Neural progenitor cell (in vitro differentiated cells): ENCODE measurements around the gene ARAP3. TPM values are rescaled to one million over a fixed set of nuclear protein-coding genes. Genes with fewer than 3 reads are reported as not detected.

Source experiments
- DNase-seq: peaks from one replicate; pipeline ENCODE4 v3.0.0-alpha.2; 2016; ENCODE audit warnings: low spot score
- H2AFZ ChIP-seq: fragments of 200-600 bp; sonication (generic); replicated peaks from 2 replicates; pipeline ENCODE4 v1.6.1; 2016; ENCODE audit warnings: antibody characterized with exemption
- H3F3A ChIP-seq: fragments of 200-600 bp; sonication (generic); 2 replicates; pipeline ENCODE4 v1.6.1; 2016; ENCODE audit warnings: antibody characterized with exemption, low read depth
- H3K27ac ChIP-seq: fragments of 200-600 bp; sonication (generic); 2 replicates; pipeline ENCODE4 v1.5.1; 2016; ENCODE audit warnings: mild to moderate bottlenecking
- H3K27me3 ChIP-seq: fragments of 200-600 bp; sonication (generic); 2 replicates; pipeline ENCODE4 v1.6.1; 2016; ENCODE audit warnings: mild to moderate bottlenecking, moderate library complexity
- H3K36me3 ChIP-seq: fragments of 200-600 bp; sonication (generic); 2 replicates; pipeline ENCODE4 v1.5.1; 2016
- H3K4me1 ChIP-seq: fragments of 200-600 bp; sonication (generic); 2 replicates; pipeline ENCODE4 v1.6.1; 2016; ENCODE audit warnings: mixed run types
- H3K4me2 ChIP-seq: fragments of 200-600 bp; sonication (generic); 2 replicates; pipeline ENCODE4 v1.6.1; 2016
- H3K4me3 ChIP-seq: fragments of 200-600 bp; sonication (generic); 2 replicates; pipeline ENCODE4 v1.5.1; 2016
- H3K79me2 ChIP-seq: fragments of 200-600 bp; sonication (generic); 2 replicates; pipeline ENCODE4 v1.6.1; 2016; ENCODE audit warnings: low read depth
- H3K9ac ChIP-seq: fragments of 200-600 bp; sonication (generic); 2 replicates; pipeline ENCODE4 v1.6.1; 2016
- H3K9me3 ChIP-seq: fragments of 200-600 bp; sonication (generic); 2 replicates; pipeline ENCODE4 v1.5.1; 2016; ENCODE audit warnings: low read depth
- H4K20me1 ChIP-seq: fragments of 200-600 bp; sonication (generic); 2 replicates; pipeline ENCODE4 v1.6.1; 2016; ENCODE audit warnings: low read depth
- H3K27ac Mint-ChIP-seq: 3 replicates; pipeline ENCODE4 v1.8.0; 2021; ENCODE audit warnings: mixed read lengths
- H3K27me3 Mint-ChIP-seq: 2 replicates; pipeline ENCODE4 v1.8.0; 2022; ENCODE audit warnings: low read depth, mild to moderate bottlenecking, inconsistent platforms, moderate library complexity, mixed read lengths; ENCODE audit not compliant: insufficient read depth
- H3K36me3 Mint-ChIP-seq: 3 replicates; pipeline ENCODE4 v1.8.0; 2021; ENCODE audit warnings: mixed read lengths
- H3K4me1 Mint-ChIP-seq: 3 replicates; pipeline ENCODE4 v1.8.0; 2021; ENCODE audit warnings: mixed read lengths
- H3K4me3 Mint-ChIP-seq: 3 replicates; pipeline ENCODE4 v1.8.0; 2021; ENCODE audit warnings: mild to moderate bottlenecking, moderate library complexity, mixed read lengths
- H3K9me3 Mint-ChIP-seq: 3 replicates; pipeline ENCODE4 v1.8.0; 2020; ENCODE audit warnings: mixed read lengths
- CTCF ChIP-seq: fragments of 200-600 bp; sonication (generic); IDR thresholded peaks from 2 replicates; pipeline ENCODE4 v1.5.1; 2017; ENCODE audit warnings: antibody characterized with exemption, mild to moderate bottlenecking
- EZH2 ChIP-seq: fragments of 200-600 bp; sonication (generic); IDR thresholded peaks from 2 replicates; pipeline ENCODE4 v1.6.1; 2017; ENCODE audit warnings: antibody characterized with exemption, mild to moderate bottlenecking, moderate library complexity
- EZH2phosphoT487 ChIP-seq: fragments of 200-600 bp; sonication (generic); IDR thresholded peaks from 2 replicates; pipeline ENCODE4 v1.6.1; 2017; ENCODE audit warnings: antibody characterized with exemption
- total RNA-seq: library from RNA; depleted of rRNA; stranded (reverse); fragments of >200 nt; gene quantifications from 2 replicates; pipeline ENCODE4 v1.2.3, GENCODE V29; 2015; ENCODE audit warnings: low replicate concordance

Gene ARAP3
- total RNA-seq, 1 donor from 2014 or later = 7.6 TPM

- no peak overlapping the region for H3K4me3 ChIP-seq
- H3K4me1 ChIP-seq = peaks cover 4% of the 10 kb centered on the region
- Mint-ChIP-seq H3K36me3 (no peaks in the 10 kb centered on the region), H3K4me3 (no peak overlapping the region), H3K27me3 (no peaks in the 10 kb centered on the region), H3K27ac (no peak overlapping the region), H3K4me1 (peaks cover 7% of the 10 kb centered on the region), H3K9me3 (no peaks in the 10 kb centered on the region)
- no peak overlapping the region for H3K27ac ChIP-seq
- H3K79me2 ChIP-seq = peaks cover 93% of the 10 kb centered on the region
- H3K9ac ChIP-seq = no peak overlapping the region
- H3K36me3 ChIP-seq = no peaks in the 10 kb centered on the region
- no peak for TF ChIP-seq EZH2
- no peak for TF ChIP-seq CTCF
- no peak for TF ChIP-seq EZH2phosphoT487
- H2AFZ ChIP-seq = no peak overlapping the region
- no peaks in the 10 kb centered on the region for H3K27me3 ChIP-seq
- H3K9me3 ChIP-seq = no peaks in the 10 kb centered on the region
- H4K20me1 ChIP-seq = peaks cover 34% of the 10 kb centered on the region
- no peaks in the 10 kb centered on the region for H3F3A ChIP-seq
- peak; percentile 17 for DNase-seq
- H3K4me2 ChIP-seq = no peak overlapping the region
Measured at GRCh38 chr5:141603923-141604717, 77.9 kb downstream of the ARAP3 start.

Other genes starting within 250 kb of the ARAP3 start
- 14.7 and 17.2 TPM in 2 replicates for gene PCDHGC3, start 206.3 kb downstream of the ARAP3 start, total RNA-seq
- 5.0 and 10.4 TPM in 2 replicates for gene PCDHGC4, start 197.2 kb downstream of the ARAP3 start, total RNA-seq
- gene PCDHGC5, start 193.1 kb downstream of the ARAP3 start, total RNA-seq = 0.43 and 1.3 TPM in 2 replicates
- 20.4 and 30.8 TPM in 2 replicates for gene DIAPH1, start 63.2 kb downstream of the ARAP3 start, total RNA-seq
- gene HDAC3, start 45.4 kb downstream of the ARAP3 start, total RNA-seq = 57.3 and 83.2 TPM in 2 replicates
- 0.30 and 3.9 TPM in 2 replicates for gene RELL2, start 45.2 kb downstream of the ARAP3 start, total RNA-seq
- 8.7 and 17.6 TPM in 2 replicates for gene FCHSD1, start 30.8 kb downstream of the ARAP3 start, total RNA-seq
- gene PCDH1, start 196.2 kb upstream of the ARAP3 start, total RNA-seq = 24.8 and 48.4 TPM in 2 replicates
- 47.7 and 86.5 TPM in 2 replicates for gene DELE1, start 241.6 kb upstream of the ARAP3 start, total RNA-seq